ENCODE measurements around the gene IFNA14.
"Not testable (repeated sequence)": the region's sequence is repeated elsewhere in the genome, so short reads cannot be mapped to it uniquely, and the experiment has no call there.

Gene IFNA14

DNA sequence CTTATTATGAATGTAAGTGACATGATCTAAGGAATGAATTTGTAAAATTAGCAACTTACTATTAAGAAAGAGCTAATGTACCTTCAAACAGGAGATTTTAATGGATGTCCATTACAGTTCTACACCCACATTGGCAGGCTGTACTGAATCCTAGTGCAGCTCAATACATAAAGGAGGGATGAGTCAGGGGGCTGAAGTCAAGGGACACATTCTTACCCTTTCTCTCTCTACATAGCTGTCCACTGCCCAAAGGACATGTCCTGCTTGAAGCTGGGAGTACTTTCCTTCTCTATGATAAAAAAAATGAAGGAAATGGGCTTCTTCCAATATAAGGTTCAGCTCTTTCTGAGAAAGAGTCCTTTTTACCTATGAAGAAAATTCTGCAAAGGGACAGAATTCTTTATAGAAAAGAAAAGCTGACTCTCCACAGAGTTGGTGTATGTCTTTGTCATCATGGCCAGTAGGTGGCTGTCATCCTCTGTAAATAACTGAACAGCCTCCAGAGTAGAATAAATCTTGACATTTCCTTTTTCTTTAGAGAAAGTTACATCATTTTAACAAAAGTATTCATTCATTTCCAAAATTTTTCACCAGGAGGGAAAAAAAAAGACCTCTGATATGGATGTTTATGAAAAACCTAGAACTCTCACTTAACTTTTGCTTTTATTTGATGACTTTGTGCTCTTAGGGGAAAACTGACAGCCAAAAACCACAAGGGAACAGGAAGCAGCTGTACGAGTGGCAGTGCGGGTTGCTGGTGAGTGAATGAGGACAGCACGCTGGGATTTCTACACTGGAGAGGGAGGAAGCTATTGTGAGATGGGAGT lies 13.1 kb upstream of the IFNA14 start:
- H3K9me3 ChIP-seq = no peaks in the 10 kb centered on the region
- H3K27ac ChIP-seq = no peak overlapping the region
- TF ChIP-seq, protein P1, sequence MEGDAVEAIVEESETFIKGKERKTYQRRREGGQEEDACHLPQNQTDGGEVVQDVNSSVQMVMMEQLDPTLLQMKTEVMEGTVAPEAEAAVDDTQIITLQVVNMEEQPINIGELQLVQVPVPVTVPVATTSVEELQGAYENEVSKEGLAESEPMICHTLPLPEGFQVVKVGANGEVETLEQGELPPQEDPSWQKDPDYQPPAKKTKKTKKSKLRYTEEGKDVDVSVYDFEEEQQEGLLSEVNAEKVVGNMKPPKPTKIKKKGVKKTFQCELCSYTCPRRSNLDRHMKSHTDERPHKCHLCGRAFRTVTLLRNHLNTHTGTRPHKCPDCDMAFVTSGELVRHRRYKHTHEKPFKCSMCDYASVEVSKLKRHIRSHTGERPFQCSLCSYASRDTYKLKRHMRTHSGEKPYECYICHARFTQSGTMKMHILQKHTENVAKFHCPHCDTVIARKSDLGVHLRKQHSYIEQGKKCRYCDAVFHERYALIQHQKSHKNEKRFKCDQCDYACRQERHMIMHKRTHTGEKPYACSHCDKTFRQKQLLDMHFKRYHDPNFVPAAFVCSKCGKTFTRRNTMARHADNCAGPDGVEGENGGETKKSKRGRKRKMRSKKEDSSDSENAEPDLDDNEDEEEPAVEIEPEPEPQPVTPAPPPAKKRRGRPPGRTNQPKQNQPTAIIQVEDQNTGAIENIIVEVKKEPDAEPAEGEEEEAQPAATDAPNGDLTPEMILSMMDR (IDR thresholded peaks at IDR 0.05) = peak; percentile 25 to 40
- no peak overlapping the region for H3K4me3 ChIP-seq
- no peaks in the 10 kb centered on the region for H3K36me3 ChIP-seq
- H3K27me3 ChIP-seq = peaks cover 0 to 3% of the 10 kb centered on the region in 2 donors
- peaks cover 0 to 3% (median 0%) of the 10 kb centered on the region in 4 donors for H3K4me1 ChIP-seq
- DNase-seq = peak in 1 of 2 donors; percentile 53
- intact Hi-C loops (cut with DNase I; ENCODE audit: low total_unique reads) = no loop called here

DNA sequence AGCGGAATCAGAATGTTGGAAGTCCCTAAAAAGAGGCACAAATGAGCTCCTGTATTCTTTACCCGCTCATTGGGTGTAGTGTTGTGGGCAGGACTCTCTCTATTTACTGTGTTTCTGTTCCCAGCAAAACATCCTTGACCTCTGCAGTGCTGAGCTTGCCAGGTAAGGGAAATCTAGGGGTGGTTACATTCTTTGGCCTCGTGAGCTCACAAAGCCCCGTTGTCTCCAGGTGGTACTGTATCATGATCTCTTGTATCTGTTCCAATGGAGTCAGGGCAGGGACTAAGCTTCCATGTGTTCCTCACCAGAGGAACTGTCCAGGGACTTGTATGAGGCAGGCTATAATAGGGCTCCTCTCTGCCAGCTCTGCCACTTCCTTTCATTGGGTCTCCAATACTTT lies 11.8 kb upstream of the IFNA14 start:
- H3K27me3 ChIP-seq = peaks cover 0 to 3% of the 10 kb centered on the region in 2 donors
- H3K27ac ChIP-seq = no peak overlapping the region
- H3K36me3 ChIP-seq = no peaks in the 10 kb centered on the region
- no peaks in the 10 kb centered on the region for H3K9me3 ChIP-seq
- H3K4me3 ChIP-seq = no peak overlapping the region
- peaks cover 0 to 3% (median 0%) of the 10 kb centered on the region in 4 donors for H3K4me1 ChIP-seq
- TF ChIP-seq, protein P1 (IDR thresholded peaks at IDR 0.05) = no peak
- intact Hi-C loops (cut with DNase I; ENCODE audit: low total_unique reads) = no loop called here
- DNase-seq = no peak

DNA sequence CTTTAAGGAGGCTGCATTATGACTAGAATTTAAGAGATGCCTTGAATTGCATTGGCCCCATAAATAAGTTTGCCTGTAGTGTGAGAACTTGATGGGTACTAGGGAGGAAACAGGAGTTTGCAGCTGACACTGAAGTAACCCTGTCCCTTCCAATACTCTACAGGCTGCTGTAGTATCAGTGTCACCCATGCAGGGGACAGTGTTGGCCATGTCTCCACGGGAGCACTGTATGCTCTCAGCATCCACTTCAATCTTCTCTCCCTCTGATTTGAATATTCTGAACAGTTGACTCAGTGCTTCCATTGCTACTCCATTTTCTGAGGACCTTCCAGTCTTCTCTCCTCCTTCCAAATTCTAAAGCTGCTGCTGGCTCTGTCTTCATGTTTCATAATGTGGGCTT lies 11.4 kb upstream of the IFNA14 start:
- TF ChIP-seq, protein P1 (IDR thresholded peaks at IDR 0.05) = no peak
- Histone ChIP-seq H3K36me3 (no peaks in the 10 kb centered on the region), H3K9me3 (no peaks in the 10 kb centered on the region), H3K27ac (no peak overlapping the region), H3K27me3 (peaks cover 0 to 3% of the 10 kb centered on the region in 2 donors), H3K4me1 (peaks cover 0 to 3% (median 0%) of the 10 kb centered on the region in 4 donors), H3K4me3 (no peak overlapping the region)
- DNase-seq = no peak
- intact Hi-C loops (cut with DNase I; ENCODE audit: low total_unique reads) = no loop called here

DNA sequence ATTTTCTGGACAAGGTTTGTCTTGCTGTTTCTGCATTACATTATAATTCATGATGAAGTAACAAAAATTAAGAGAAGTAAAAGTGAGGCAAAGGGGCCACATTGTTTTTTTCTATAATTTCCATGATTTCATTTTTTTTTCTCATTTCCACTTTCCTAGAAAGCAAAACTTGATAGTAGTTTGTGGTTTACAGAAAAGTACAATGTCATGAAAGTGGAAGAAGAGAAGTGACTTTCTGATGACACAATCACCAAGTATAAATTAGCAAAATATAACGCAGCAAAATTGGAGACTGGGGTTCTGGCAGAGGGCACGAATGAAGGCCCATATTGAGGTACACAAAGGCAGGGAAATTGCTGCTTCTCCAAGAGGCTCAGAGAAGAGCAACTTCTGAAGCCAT lies 5.0 kb upstream of the IFNA14 start:
- Histone ChIP-seq H3K27ac (no peak overlapping the region), H3K9me3 (no peaks in the 10 kb centered on the region), H3K36me3 (no peaks in the 10 kb centered on the region), H3K27me3 (no peaks in the 10 kb centered on the region), H3K4me1 (no peaks in the 10 kb centered on the region), H3K4me3 (no peak overlapping the region)
- intact Hi-C loops (cut with DNase I; ENCODE audit: low total_unique reads) = no loop called here
- TF ChIP-seq, protein P1 (IDR thresholded peaks at IDR 0.05) = no peak
- no peak for DNase-seq

DNA sequence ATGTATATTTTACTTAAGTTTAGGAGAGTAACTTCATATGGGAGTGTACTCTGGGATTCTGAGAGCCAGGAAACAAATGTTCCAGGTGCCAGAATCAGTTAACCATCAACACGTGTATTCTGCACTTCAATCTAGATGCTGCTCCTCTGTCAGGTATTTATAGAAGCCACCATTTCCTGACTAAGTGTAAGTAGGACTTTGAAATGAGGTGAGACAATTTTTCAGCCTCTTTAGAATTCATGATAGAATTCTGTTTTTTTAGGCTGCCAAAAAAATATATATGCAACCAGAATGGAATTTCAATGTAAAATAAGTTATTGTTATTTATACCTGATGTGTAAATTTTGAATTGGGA lies 3.5 kb downstream of the IFNA14 start:
- H3K27ac ChIP-seq; H3K27me3 ChIP-seq; intact Hi-C loops (cut with DNase I; ENCODE audit: low total_unique reads); H3K4me1 ChIP-seq; H3K9me3 ChIP-seq; H3K36me3 ChIP-seq; H3K4me3 ChIP-seq; DNase-seq: not testable (repeated sequence)

DNA sequence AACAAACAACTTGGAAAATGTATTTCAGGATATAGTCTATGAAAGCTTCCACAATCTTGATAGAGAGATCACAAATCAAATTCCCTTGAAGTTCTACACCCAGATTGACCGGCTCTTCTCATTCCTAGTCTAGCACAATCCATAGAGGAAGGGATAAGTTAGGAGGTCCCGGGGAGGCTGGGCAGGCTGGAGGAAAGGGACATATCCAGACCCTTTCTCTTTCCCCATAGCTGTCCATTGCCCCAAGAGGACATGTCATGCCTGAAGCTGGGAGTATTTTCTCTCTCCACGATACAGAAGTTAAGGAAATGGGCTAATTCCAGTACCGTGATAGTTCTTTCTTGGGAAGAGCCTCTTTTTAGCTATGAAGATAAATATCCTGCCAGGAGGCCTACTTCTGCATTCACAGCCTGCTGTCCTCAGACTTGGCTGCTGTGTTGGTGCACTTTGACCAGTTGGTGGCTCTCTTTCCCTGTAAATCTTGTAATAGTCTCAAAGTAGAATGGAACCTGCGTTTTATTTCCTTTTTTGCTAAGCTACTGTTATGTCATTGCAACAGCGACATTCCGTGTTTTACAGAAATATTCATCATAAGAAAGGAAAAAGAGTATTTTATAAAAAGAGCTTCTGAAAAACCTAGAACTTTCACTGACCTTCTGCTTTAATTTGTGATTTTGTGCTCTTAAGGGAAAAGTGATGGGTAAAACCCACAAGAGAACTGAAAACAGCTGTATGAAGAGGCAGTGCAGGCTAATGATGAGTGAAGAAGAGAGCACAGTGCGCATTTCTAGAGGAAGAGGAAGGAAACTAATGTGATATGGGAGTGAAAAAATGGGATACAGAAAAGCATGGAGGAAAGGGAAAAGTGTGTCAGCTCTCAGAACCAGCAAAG lies 4.1 kb downstream of the IFNA14 start:
- H3K4me1 ChIP-seq; H3K4me3 ChIP-seq; H3K27me3 ChIP-seq; H3K36me3 ChIP-seq; H3K27ac ChIP-seq; intact Hi-C loops (cut with DNase I; ENCODE audit: low total_unique reads); H3K9me3 ChIP-seq: not testable (repeated sequence)
- TF ChIP-seq, protein P1 (IDR thresholded peaks at IDR 0.05) = peak; percentile 9 to 31
- DNase-seq = peak in 1 of 2 donors; percentile 37
